Hepatocyte (in vitro differentiated cells): ENCODE measurements around the gene OPRL1. TPM values are rescaled to one million over a fixed set of nuclear protein-coding genes. Genes with fewer than 3 reads are reported as not detected.

Source experiments
- DNase-seq: peaks from one replicate; pipeline ENCODE4 v3.0.0-alpha.2; 2016; ENCODE audit warnings: low spot score
- H2AFZ ChIP-seq: fragments of 200-600 bp; sonication (generic); 2 replicates; pipeline ENCODE4 v1.6.0; 2016; ENCODE audit warnings: antibody characterized with exemption, mild to moderate bottlenecking
- H3K27ac ChIP-seq: fragments of 200-600 bp; sonication (generic); 2 replicates; pipeline ENCODE4 v1.5.1; 2016; ENCODE audit warnings: mild to moderate bottlenecking
- H3K27me3 ChIP-seq: fragments of 200-600 bp; sonication (generic); 2 replicates; pipeline ENCODE4 v1.6.1; 2016
- H3K36me3 ChIP-seq: fragments of 200-600 bp; sonication (generic); replicated peaks from 2 replicates; pipeline ENCODE4 v1.5.1; 2016; ENCODE audit warnings: low read depth; ENCODE audit not compliant: insufficient read depth
- H3K4me1 ChIP-seq: fragments of 200-600 bp; sonication (generic); 2 replicates; pipeline ENCODE4 v1.5.1; 2016; ENCODE audit warnings: mild to moderate bottlenecking, moderate library complexity; ENCODE audit not compliant: insufficient read depth
- H3K4me2 ChIP-seq: fragments of 200-600 bp; sonication (generic); 2 replicates; pipeline ENCODE4 v1.6.0; 2016
- H3K4me3 ChIP-seq: fragments of 200-600 bp; sonication (generic); 2 replicates; pipeline ENCODE4 v1.5.1; 2016; ENCODE audit warnings: mild to moderate bottlenecking
- H3K79me2 ChIP-seq: fragments of 200-600 bp; sonication (generic); 2 replicates; pipeline ENCODE4 v1.6.0; 2017; ENCODE audit warnings: mild to moderate bottlenecking
- H3K9me2 ChIP-seq: fragments of 200-600 bp; sonication (generic); replicated peaks from 2 replicates; pipeline ENCODE4 v1.6.0; 2017; ENCODE audit warnings: mild to moderate bottlenecking; ENCODE audit not compliant: insufficient read depth
- H3K9me3 ChIP-seq: fragments of 200-600 bp; sonication (generic); 2 replicates; pipeline ENCODE4 v1.5.1; 2016; ENCODE audit warnings: low read depth, mild to moderate bottlenecking
- H4K20me1 ChIP-seq: fragments of 200-600 bp; sonication (generic); 2 replicates; pipeline ENCODE4 v1.6.0; 2016; ENCODE audit warnings: mild to moderate bottlenecking; ENCODE audit not compliant: insufficient read depth, poor library complexity, severe bottlenecking
- CTCF ChIP-seq: fragments of 200-600 bp; sonication (generic); IDR thresholded peaks from 2 replicates; pipeline ENCODE4 v1.5.1; 2016; ENCODE audit warnings: antibody characterized with exemption, mild to moderate bottlenecking; ENCODE audit not compliant: poor library complexity
- EZH2 ChIP-seq: fragments of 200-600 bp; sonication (generic); IDR thresholded peaks from 2 replicates; pipeline ENCODE4 v1.6.1; 2016; ENCODE audit warnings: antibody characterized with exemption, mild to moderate bottlenecking, borderline replicate concordance
- EZH2phosphoT487 ChIP-seq: fragments of 200-600 bp; sonication (generic); IDR thresholded peaks from one replicate; pipeline ENCODE4 v1.6.1; 2018; ENCODE audit warnings: antibody characterized with exemption, mild to moderate bottlenecking, low read depth, moderate library complexity; ENCODE audit not compliant: unreplicated experiment, severe bottlenecking
- WGBS: methylation state at CpG from one replicate; pipeline ENCODE4 v1.1.6; 2016; ENCODE audit warnings: low lambda C conversion rate; ENCODE audit errors: missing lambda C conversion rate; 5-methylcytosine and 5-hydroxymethylcytosine counted together
- polyA plus RNA-seq: library from polyadenylated mRNA; unstranded; fragments of >200 nt; fragmentation: Nextera tagmentation; extraction: Ambion mirVana; gene quantifications from 2 replicates; pipeline ENCODE4 v1.2.1, GENCODE V29; 2016
- total RNA-seq: library from RNA; depleted of rRNA; stranded (reverse); fragments of >200 nt; gene quantifications from 2 replicates; pipeline ENCODE4 v1.2.3, GENCODE V29; 2014

Gene OPRL1
- total and polyA plus RNA-seq, 2 experiments from 2014 or later: 0.50 to 1.5 TPM

- no peak overlapping the region for H3K27ac ChIP-seq
- H3K4me1 ChIP-seq: no peaks in the 10 kb centered on the region
- no peak overlapping the region for H3K4me2 ChIP-seq
- H2AFZ ChIP-seq: no peak overlapping the region
- H3K4me3 ChIP-seq: no peak overlapping the region
- WGBS: 80% methylated on average over 10 of the region's 10 CpGs
- no peaks in the 10 kb centered on the region for H3K9me3 ChIP-seq
- H3K79me2 ChIP-seq: no peaks in the 10 kb centered on the region
- H3K36me3 ChIP-seq: no peaks in the 10 kb centered on the region
- no peak for TF ChIP-seq EZH2
- TF ChIP-seq EZH2phosphoT487: no peak
- TF ChIP-seq CTCF: no peak
- no peaks in the 10 kb centered on the region for H4K20me1 ChIP-seq
- no peaks in the 10 kb centered on the region for H3K9me2 ChIP-seq
- no peak for DNase-seq
- H3K27me3 ChIP-seq: no peaks in the 10 kb centered on the region
These were observed 61.1 kb downstream of the OPRL1 start for GRCh38 chr20:64140956-64141355.

GRCh38 chr20:64142590-64142989 is 62.7 kb downstream of the OPRL1 start:
- Histone ChIP-seq H3K9me3 (no peaks in the 10 kb centered on the region), H3K79me2 (no peaks in the 10 kb centered on the region), H3K9me2 (no peaks in the 10 kb centered on the region), H4K20me1 (no peaks in the 10 kb centered on the region), H2AFZ (no peak overlapping the region), H3K4me3 (no peak overlapping the region), H3K27me3 (no peaks in the 10 kb centered on the region), H3K4me2 (no peak overlapping the region), H3K27ac (no peak overlapping the region), H3K4me1 (no peaks in the 10 kb centered on the region), H3K36me3 (no peaks in the 10 kb centered on the region)
- WGBS: 44% methylated on average over 8 of the region's 9 CpGs
- TF ChIP-seq EZH2: no peak
- no peak for TF ChIP-seq CTCF
- no peak for TF ChIP-seq EZH2phosphoT487
- no peak for DNase-seq

- H2AFZ ChIP-seq: no peak overlapping the region
- no peaks in the 10 kb centered on the region for H3K27me3 ChIP-seq
- DNase-seq: no peak
- no peak overlapping the region for H3K4me2 ChIP-seq
- H3K4me3 ChIP-seq: no peak overlapping the region
- H3K9me3 ChIP-seq: no peaks in the 10 kb centered on the region
- H3K79me2 ChIP-seq: no peaks in the 10 kb centered on the region
- WGBS: 90% methylated on average over 14 of the region's 14 CpGs
- H4K20me1 ChIP-seq: no peaks in the 10 kb centered on the region
- H3K36me3 ChIP-seq: no peaks in the 10 kb centered on the region
- TF ChIP-seq EZH2phosphoT487 (no peak), EZH2 (no peak), CTCF (no peak)
- no peak overlapping the region for H3K27ac ChIP-seq
- no peaks in the 10 kb centered on the region for H3K4me1 ChIP-seq
- H3K9me2 ChIP-seq: no peaks in the 10 kb centered on the region
These were observed 63.3 kb downstream of the OPRL1 start for GRCh38 chr20:64143018-64143801.
